ENCODE results near the gene RASGRF2.
"Not testable (repeated sequence)": the region's sequence is repeated elsewhere in the genome, so short reads cannot be mapped to it uniquely, and the experiment has no call there.

RASGRF2 gene

GRCh38 chr5:81247441-81247972 lies 287.3 kb downstream of the RASGRF2 start:
- no peak for DNase-seq

- DNase-seq = no peak
These were observed 289.1 kb downstream of the RASGRF2 start for GRCh38 chr5:81249240-81249639.

GRCh38 chr5:81250004-81250403 lies 289.8 kb downstream of the RASGRF2 start:
- peak; percentile 20 for DNase-seq

- no peak for DNase-seq
These were observed 291.8 kb downstream of the RASGRF2 start for GRCh38 chr5:81251922-81252321.

GRCh38 chr5:81252904-81253303 lies 292.7 kb downstream of the RASGRF2 start:
- no peak for DNase-seq

- no peak for DNase-seq
These were observed 293.7 kb downstream of the RASGRF2 start for GRCh38 chr5:81253875-81254274.

GRCh38 chr5:81254886-81255559 lies 294.9 kb downstream of the RASGRF2 start:
- no peak for DNase-seq

- DNase-seq = no peak
These were observed 296.6 kb downstream of the RASGRF2 start for GRCh38 chr5:81256766-81257165.

- DNase-seq = not testable (repeated sequence)
These were observed 302.6 kb downstream of the RASGRF2 start for GRCh38 chr5:81262796-81263195.

GRCh38 chr5:81265101-81265500 lies 304.9 kb downstream of the RASGRF2 start:
- no peak for DNase-seq

GRCh38 chr5:81268521-81269196 lies 308.5 kb downstream of the RASGRF2 start:
- no peak for DNase-seq

GRCh38 chr5:81269751-81270393 lies 309.7 kb downstream of the RASGRF2 start:
- no peak for DNase-seq

- peak; percentile 66 for DNase-seq
These were observed 310.3 kb downstream of the RASGRF2 start for GRCh38 chr5:81270394-81271027.
